ENCODE measurements around the gene ADARB2. TPM values are rescaled to one million over a fixed set of nuclear protein-coding genes. Genes with fewer than 3 reads are reported as not detected.

The ADARB2 gene
- total RNA-seq, 3 donors from 2014 or later = 0.31 to 4.2 TPM; not detected in 1

DNA sequence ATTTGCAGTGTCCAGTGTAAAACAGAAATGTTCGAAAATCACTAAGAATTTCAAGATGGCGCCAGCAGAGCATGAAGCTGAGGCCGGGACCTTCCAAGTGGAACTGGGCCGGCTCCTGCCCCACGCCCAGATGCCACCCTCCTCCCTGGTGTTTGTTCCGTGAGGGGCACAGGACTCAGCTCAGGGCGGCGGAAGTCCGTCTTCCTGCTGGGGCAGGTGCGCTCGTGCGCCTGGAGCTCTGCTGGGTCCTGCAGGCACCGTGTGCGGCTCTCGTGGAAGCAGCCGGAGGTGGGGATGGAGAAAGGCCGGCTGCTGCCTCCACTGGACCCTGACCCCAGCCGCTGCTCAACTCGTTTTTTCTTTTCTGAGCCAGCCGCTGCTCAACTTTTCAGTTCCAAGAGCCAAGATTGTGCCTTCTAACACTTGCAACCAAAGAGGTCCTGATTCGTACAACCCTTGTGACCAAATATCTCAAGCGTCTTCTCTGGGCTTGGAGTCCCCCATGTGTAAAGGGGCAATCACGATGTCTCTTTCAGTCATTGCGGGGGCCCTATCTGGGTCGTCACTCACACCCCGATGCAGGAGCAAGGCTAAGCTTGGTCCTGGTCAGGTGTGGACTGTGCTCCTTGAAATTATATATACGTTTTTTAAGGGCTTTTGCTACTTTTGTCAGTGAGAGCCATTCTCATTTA, 334.4 kb downstream of the ADARB2 start:
- H3K4me3 ChIP-seq = no peak overlapping the region
- no peaks in the 10 kb centered on the region for H3K9me3 ChIP-seq
- H3K36me3 ChIP-seq (ENCODE audit: low read depth) = no peaks in the 10 kb centered on the region
- no peak for TF ChIP-seq CTCF (IDR thresholded peaks at IDR 0.05)
- ATAC-seq (no peak), DNase-seq (no peak)
- intact Hi-C loops (cut with DNase I, micrococcal nuclease) = no loop called here
- H3K4me1 ChIP-seq (ENCODE audit: low read depth) = no peaks in the 10 kb centered on the region

- no peak for DNase-seq
- intact Hi-C loops (cut with DNase I, micrococcal nuclease) = no loop called here
These were observed 335.1 kb downstream of the ADARB2 start for GRCh38 chr10:1402016-1402770.

DNA sequence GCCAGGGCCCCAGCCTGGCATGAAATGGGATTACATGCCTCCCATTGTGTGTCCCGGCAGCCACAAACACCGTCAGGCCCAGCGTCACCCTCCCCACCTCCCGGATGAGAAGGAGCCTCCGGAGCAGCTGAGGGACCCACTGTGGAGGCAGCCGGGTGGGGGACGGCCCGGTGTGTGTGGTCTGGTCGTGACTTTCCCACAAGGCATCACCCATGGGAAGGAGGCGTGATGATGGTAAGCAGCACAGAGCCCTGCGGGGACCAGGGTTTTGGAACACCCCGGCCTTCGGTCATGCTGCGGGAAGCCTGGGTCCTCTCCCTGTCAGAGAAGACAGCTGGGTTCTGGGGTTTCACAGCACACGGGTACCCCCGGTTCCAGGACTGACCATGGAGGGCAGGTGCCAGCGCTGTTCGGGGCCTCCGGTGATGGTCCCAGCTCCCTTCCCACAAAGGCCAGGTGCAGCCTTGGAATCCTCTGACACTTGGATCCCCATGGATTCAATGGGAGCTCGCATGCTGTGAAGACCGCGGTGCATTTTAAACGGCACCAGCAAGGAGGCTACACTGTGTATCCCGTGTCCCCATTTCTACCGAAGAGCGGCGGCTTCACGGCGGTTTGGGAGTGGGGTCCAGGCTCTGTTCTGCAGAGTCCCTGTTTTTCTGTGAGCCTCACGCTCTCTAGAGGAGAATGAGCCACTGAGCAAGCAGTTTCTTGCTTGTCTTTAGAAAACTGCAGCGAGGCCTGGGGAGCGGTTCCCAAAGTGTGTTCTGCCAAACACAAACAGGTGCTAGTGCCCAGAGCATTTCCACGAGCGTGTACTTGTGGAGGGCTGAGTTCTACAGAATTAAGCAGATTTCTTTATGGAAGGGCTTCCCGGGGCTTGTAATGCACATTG, 336.0 kb downstream of the ADARB2 start:
- H3K36me3 ChIP-seq (ENCODE audit: low read depth) = no peaks in the 10 kb centered on the region
- intact Hi-C loops (cut with DNase I, micrococcal nuclease) = no loop called here
- no peaks in the 10 kb centered on the region for H3K4me1 ChIP-seq (ENCODE audit: low read depth)
- TF ChIP-seq CTCF (IDR thresholded peaks at IDR 0.05) = no peak
- DNase-seq = no peak
- no peaks in the 10 kb centered on the region for H3K9me3 ChIP-seq
- no peak for ATAC-seq
- H3K4me3 ChIP-seq = no peak overlapping the region

More at GRCh38 chr10:1402016-1402770, 335.1 kb downstream of the ADARB2 start:
- H3K9me3 ChIP-seq = no peaks in the 10 kb centered on the region
- no peaks in the 10 kb centered on the region for H3K4me1 ChIP-seq (ENCODE audit: low read depth)
- no peak for ATAC-seq
- no peak for TF ChIP-seq CTCF (IDR thresholded peaks at IDR 0.05)
- H3K4me3 ChIP-seq = no peak overlapping the region
- H3K36me3 ChIP-seq (ENCODE audit: low read depth) = no peaks in the 10 kb centered on the region

- no peak for TF ChIP-seq CTCF (IDR thresholded peaks at IDR 0.05)
- Histone ChIP-seq H3K36me3 (ENCODE audit: low read depth) (no peaks in the 10 kb centered on the region), H3K4me3 (no peak overlapping the region), H3K9me3 (no peaks in the 10 kb centered on the region), H3K4me1 (ENCODE audit: low read depth) (no peaks in the 10 kb centered on the region)
- intact Hi-C loops (cut with DNase I, micrococcal nuclease) = no loop called here
- ATAC-seq (no peak), DNase-seq (no peak)
These were observed 336.9 kb downstream of the ADARB2 start for GRCh38 chr10:1400101-1401070.
